PC-3 (cell line): Measurements from ENCODE around the gene RWDD3. TPM values are rescaled to one million over a fixed set of nuclear protein-coding genes. Genes with fewer than 3 reads are reported as not detected.

Experiments used
- ATAC-seq: fragments of 200-7000 bp; cut with Tn5 transposase; 2 replicates; pipeline ENCODE4 v1.9.1; 2020; ENCODE audit warnings: mild to moderate bottlenecking, moderate library complexity
- BruUV-seq: library from RNA; stranded (reverse); fragments of 400-500 nt; replicated peaks from 2 replicates; lab custom pipeline; 2021; lab: Mats Ljungman, UMichigan
- CTCF ChIA-PET: fragments of 300-600 bp; sonication (Branson Sonifier 250); formaldehyde crosslinking; loops from one replicate; lab custom pipeline; 2022; ENCODE audit warnings: antibody characterized with exemption; lab: Charles Lee
- POLR2A ChIA-PET: fragments of 300-600 bp; sonication (Branson Sonifier 250); formaldehyde crosslinking; loops from one replicate; lab custom pipeline; 2022; ENCODE audit warnings: antibody characterized with exemption; ENCODE audit not compliant: unreplicated experiment; lab: Charles Lee
- DNase-seq: peaks from one replicate; pipeline ENCODE4 v3.0.0-alpha.2; 2015
- H2AFZ ChIP-seq: fragments of 300-600 bp; sonication (generic); 2 replicates; pipeline ENCODE4 v1.6.0; 2016; ENCODE audit warnings: antibody characterized with exemption, low read length
- H3F3A ChIP-seq: fragments of 300-600 bp; sonication (generic); one replicate; pipeline ENCODE4 v1.6.0; 2017; ENCODE audit warnings: antibody characterized with exemption, low read length, control low read depth, mild to moderate bottlenecking; ENCODE audit not compliant: unreplicated experiment
- H3K27ac ChIP-seq: fragments of 300-600 bp; sonication (generic); 2 replicates; pipeline ENCODE4 v1.5.1; 2016; ENCODE audit warnings: mild to moderate bottlenecking, low read length
- H3K27me3 ChIP-seq: fragments of 300-600 bp; sonication (generic); 2 replicates; pipeline ENCODE4 v1.6.1; 2016; ENCODE audit warnings: low read length, mixed read lengths
- H3K36me3 ChIP-seq: fragments of 300-600 bp; sonication (generic); 2 replicates; pipeline ENCODE4 v1.6.1; 2016; ENCODE audit warnings: low read depth, mixed run types, low read length, mixed read lengths
- H3K4me1 ChIP-seq: fragments of 300-600 bp; sonication (generic); 2 replicates; pipeline ENCODE4 v1.5.1; 2016; ENCODE audit warnings: low read length; ENCODE audit not compliant: insufficient read depth
- H3K4me2 ChIP-seq: fragments of 300-600 bp; sonication (generic); 2 replicates; pipeline ENCODE4 v1.6.0; 2016; ENCODE audit warnings: low read length
- H3K4me3 ChIP-seq: fragments of 300-600 bp; sonication (generic); 2 replicates; pipeline ENCODE4 v1.5.1; 2016; ENCODE audit warnings: mild to moderate bottlenecking, low read length, mixed read lengths
- H3K79me2 ChIP-seq: fragments of 300-600 bp; sonication (generic); 2 replicates; pipeline ENCODE4 v1.6.1; 2017; ENCODE audit warnings: low read length, mixed read lengths
- H3K9ac ChIP-seq: fragments of 300-600 bp; sonication (generic); 2 replicates; pipeline ENCODE4 v1.6.0; 2016; ENCODE audit warnings: mild to moderate bottlenecking, low read length
- H3K9me2 ChIP-seq: fragments of 300-600 bp; sonication (generic); replicated peaks from 2 replicates; pipeline ENCODE4 v1.6.1; 2016; ENCODE audit warnings: mixed run types, low read length, mixed read lengths
- H3K9me3 ChIP-seq: fragments of 300-600 bp; sonication (generic); 2 replicates; pipeline ENCODE4 v1.6.1; 2016; ENCODE audit warnings: low read length, mixed read lengths
- H4K20me1 ChIP-seq: fragments of 300-600 bp; sonication (generic); 2 replicates; pipeline ENCODE4 v1.6.1; 2016; ENCODE audit warnings: low read length, mixed read lengths
- CTCF ChIP-seq: fragments of 300-600 bp; sonication (generic); conservative IDR thresholded peaks from 2 replicates; pipeline ENCODE4 v1.5.1; 2017; ENCODE audit warnings: antibody characterized with exemption, low read depth, mild to moderate bottlenecking, low read length
- EZH2 ChIP-seq: fragments of 300-600 bp; sonication (generic); IDR thresholded peaks from one replicate; pipeline ENCODE4 v1.6.1; 2017; ENCODE audit warnings: antibody characterized with exemption, mild to moderate bottlenecking, low read length; ENCODE audit not compliant: unreplicated experiment
- EZH2phosphoT487 ChIP-seq: fragments of 300-600 bp; sonication (generic); IDR thresholded peaks from 2 replicates; pipeline ENCODE4 v1.6.1; 2018; ENCODE audit warnings: mild to moderate bottlenecking, antibody characterized with exemption, low read length, borderline replicate concordance
- intact Hi-C: fragments of 100-400 bp; cut with micrococcal nuclease; formaldehyde crosslinking; loops from 2 replicates; pipeline ENCODE4 v1.9.0; 2023
- total RNA-seq: library from RNA; depleted of rRNA; stranded (reverse); fragments of >200 nt; gene quantifications from 2 replicates; pipeline ENCODE4 v1.2.3, GENCODE V29; 2014

RWDD3 gene
- total RNA-seq, 1 experiment from 2014 or later = 10.4 TPM

GRCh38 chr1:95206514-95206913 is 27.5 kb upstream of the RWDD3 start:
- TF ChIP-seq CTCF = no peak
- no peak for TF ChIP-seq EZH2phosphoT487
- TF ChIP-seq EZH2 = no peak
- ATAC-seq = no peak
- Histone ChIP-seq H3K4me1 (0 out of 2 replicates have a peak, but pooled peaks cover 8% of the 10 kb centered on the region), H3F3A (no peaks in the 10 kb centered on the region), H3K9me2 (no peaks in the 10 kb centered on the region), H2AFZ (no peak overlapping the region), H3K9ac (no peak overlapping the region), H3K4me2 (no peak overlapping the region), H3K9me3 (no peaks in the 10 kb centered on the region), H3K27ac (no peak overlapping the region), H4K20me1 (no peaks in the 10 kb centered on the region), H3K36me3 (no peaks in the 10 kb centered on the region), H3K4me3 (no peak overlapping the region), H3K27me3 (no peaks in the 10 kb centered on the region), H3K79me2 (no peaks in the 10 kb centered on the region)
- no TSS peak for BruUV-seq
- no peak for DNase-seq
- POLR2A ChIA-PET = interaction anchor here (0.6 kb wide), 1 partner anchor 133 kb away, joined by 6 read pairs; no protein-coding TSS in a partner anchor
- CTCF ChIA-PET = no interaction called here
- intact Hi-C loops = no loop called here

GRCh38 chr1:95207223-95207935 is 26.6 kb upstream of the RWDD3 start:
- H3K4me2 ChIP-seq = no peak overlapping the region
- ATAC-seq = no peak
- H3K4me3 ChIP-seq = no peak overlapping the region
- CTCF ChIA-PET = no interaction called here
- H3K9me2 ChIP-seq = no peaks in the 10 kb centered on the region
- H3K9me3 ChIP-seq = no peaks in the 10 kb centered on the region
- no peaks in the 10 kb centered on the region for H3K36me3 ChIP-seq
- TF ChIP-seq EZH2 (no peak), CTCF (no peak), EZH2phosphoT487 (no peak)
- DNase-seq = no peak
- H3F3A ChIP-seq = no peaks in the 10 kb centered on the region
- no peaks in the 10 kb centered on the region for H3K27me3 ChIP-seq
- no peak overlapping the region for H3K9ac ChIP-seq
- 0 out of 2 replicates have a peak, but pooled peaks cover 8% of the 10 kb centered on the region for H3K4me1 ChIP-seq
- no peaks in the 10 kb centered on the region for H3K79me2 ChIP-seq
- POLR2A ChIA-PET = no interaction called here
- no TSS peak for BruUV-seq
- no peaks in the 10 kb centered on the region for H4K20me1 ChIP-seq
- H3K27ac ChIP-seq = no peak overlapping the region
- intact Hi-C loops = no loop called here
- H2AFZ ChIP-seq = no peak overlapping the region

- H3K9ac ChIP-seq = no peak overlapping the region
- H3K36me3 ChIP-seq = no peaks in the 10 kb centered on the region
- intact Hi-C loops = no loop called here
- H3K79me2 ChIP-seq = no peaks in the 10 kb centered on the region
- H3K27ac ChIP-seq = no peak overlapping the region
- DNase-seq = no peak
- ChIA-PET CTCF (no interaction called here), POLR2A (no interaction called here)
- H3K9me2 ChIP-seq = no peaks in the 10 kb centered on the region
- H3K4me3 ChIP-seq = no peak overlapping the region
- no peak overlapping the region for H3K4me2 ChIP-seq
- no peaks in the 10 kb centered on the region for H3K9me3 ChIP-seq
- H4K20me1 ChIP-seq = no peaks in the 10 kb centered on the region
- H3K27me3 ChIP-seq = no peaks in the 10 kb centered on the region
- no TSS peak for BruUV-seq
- H2AFZ ChIP-seq = no peak overlapping the region
- 0 out of 2 replicates have a peak, but pooled peaks cover 8% of the 10 kb centered on the region for H3K4me1 ChIP-seq
- H3F3A ChIP-seq = no peaks in the 10 kb centered on the region
- TF ChIP-seq EZH2phosphoT487 (no peak), CTCF (no peak), EZH2 (no peak)
- no peak for ATAC-seq
Measured at GRCh38 chr1:95208876-95209275, 25.1 kb upstream of the RWDD3 start.
